COLO668 (cell line): Measurements from ENCODE around the gene SUGCT.

ENCODE experiments used
- DNase-seq: peaks from one replicate; lab custom pipeline; 2025; ENCODE audit not compliant: unreplicated experiment; lab: John Stamatoyannopoulos, UW

SUGCT gene

GRCh38 chr7:40463446-40463845 lies 328.6 kb downstream of the SUGCT start:
- no peak for DNase-seq

GRCh38 chr7:40468891-40469864 lies 334.4 kb downstream of the SUGCT start:
- no peak for DNase-seq

GRCh38 chr7:40470091-40470592 lies 335.3 kb downstream of the SUGCT start:
- DNase-seq: no peak

- DNase-seq: no peak
These were observed 336.0 kb downstream of the SUGCT start for GRCh38 chr7:40470817-40471216.

GRCh38 chr7:40471891-40472290 lies 337.1 kb downstream of the SUGCT start:
- no peak for DNase-seq

- DNase-seq: no peak
These were observed 340.2 kb downstream of the SUGCT start for GRCh38 chr7:40474790-40475680.

- no peak for DNase-seq
These were observed 340.8 kb downstream of the SUGCT start for GRCh38 chr7:40475681-40475982.

- DNase-seq: no peak
These were observed 342.3 kb downstream of the SUGCT start for GRCh38 chr7:40477094-40477493.

GRCh38 chr7:40482845-40483244 lies 348.0 kb downstream of the SUGCT start:
- no peak for DNase-seq

- no peak for DNase-seq
These were observed 348.8 kb downstream of the SUGCT start for GRCh38 chr7:40483630-40484029.

GRCh38 chr7:40489844-40490602 lies 355.2 kb downstream of the SUGCT start:
- no peak for DNase-seq

- DNase-seq: no peak
These were observed 355.8 kb downstream of the SUGCT start for GRCh38 chr7:40490603-40490924.

- DNase-seq: no peak
These were observed 358.1 kb downstream of the SUGCT start for GRCh38 chr7:40492946-40493345.

- DNase-seq: no peak
These were observed 358.8 kb downstream of the SUGCT start for GRCh38 chr7:40493609-40494051.

GRCh38 chr7:40498924-40499510 lies 364.2 kb downstream of the SUGCT start:
- DNase-seq: no peak

- no peak for DNase-seq
These were observed 364.9 kb downstream of the SUGCT start for GRCh38 chr7:40499718-40500117.

GRCh38 chr7:40500219-40500618 lies 365.4 kb downstream of the SUGCT start:
- no peak for DNase-seq

- DNase-seq: no peak
These were observed 367.6 kb downstream of the SUGCT start for GRCh38 chr7:40502359-40502758.

GRCh38 chr7:40506158-40506557 lies 371.4 kb downstream of the SUGCT start:
- DNase-seq: no peak

- DNase-seq: no peak
These were observed 372.4 kb downstream of the SUGCT start for GRCh38 chr7:40507166-40507565.
